Fibroblast of lung (primary cell): ENCODE results near the gene HIRIP3.

ENCODE experiments used
- CTCF ChIP-seq, 2 donors: IDR thresholded peaks in 1 of 2; conservative IDR thresholded peaks in 1 of 2; 1 replicate in 1 of 2; 2 replicates in 1 of 2; pipeline ENCODE4 v1.5.1; 2011 to 2012; ENCODE audit warnings: low read length in 2 of 2, control low read depth in 1 of 2, inconsistent platforms in 1 of 2, low read depth in 1 of 2, mild to moderate bottlenecking in 1 of 2
- EZH2 ChIP-seq: IDR thresholded peaks from 2 replicates; pipeline ENCODE4 v1.5.1; 2012; ENCODE audit warnings: low read length, control low read depth, mild to moderate bottlenecking; ENCODE audit errors: missing control alignments

GRCh38 chr16:29986231-29986630 lies 9.2 kb downstream of the HIRIP3 start:
- TF ChIP-seq CTCF (conservative IDR thresholded peaks at IDR 0.05 in 1 of 2, IDR thresholded peaks at IDR 0.05 in 1 of 2; ENCODE audit: low read depth in 1 of 2, low read length in 2 of 2) (no peak), EZH2 (no peak)
